Neuronal stem cell (in vitro differentiated cells): ENCODE measurements around the gene BPIFA1.
A peak's percentile ranks its signal among the peaks of the same experiment; 100 is the strongest.

ENCODE experiments used
- DNase-seq: peaks from one replicate; pipeline ENCODE4 v3.0.0-alpha.2; 2013; ENCODE audit warnings: low spot score
- H2AFZ ChIP-seq: one replicate; pipeline ENCODE4 v1.6.1; 2013; ENCODE audit warnings: mild to moderate bottlenecking, low read length, inconsistent platforms
- H2AK5ac ChIP-seq: 2 replicates; pipeline ENCODE4 v1.6.1; 2013; ENCODE audit warnings: low read depth, mild to moderate bottlenecking, inconsistent platforms, low read length, moderate library complexity, mixed read lengths
- H2BK120ac ChIP-seq: 2 replicates; pipeline ENCODE4 v1.6.1; 2013; ENCODE audit warnings: low read depth, mild to moderate bottlenecking, inconsistent platforms, low read length, moderate library complexity, mixed read lengths
- H2BK12ac ChIP-seq: one replicate; pipeline ENCODE4 v1.6.1; 2013; ENCODE audit warnings: low read length, inconsistent platforms
- H2BK15ac ChIP-seq: 2 replicates; pipeline ENCODE4 v1.6.1; 2013; ENCODE audit warnings: mild to moderate bottlenecking, low read length, inconsistent platforms, mixed read lengths
- H2BK5ac ChIP-seq: one replicate; pipeline ENCODE4 v1.6.1; 2013; ENCODE audit warnings: inconsistent platforms, mild to moderate bottlenecking, low read length, moderate library complexity
- H3K14ac ChIP-seq: one replicate; pipeline ENCODE4 v1.6.1; 2013; ENCODE audit warnings: low read length, inconsistent platforms
- H3K18ac ChIP-seq: 2 replicates; pipeline ENCODE4 v1.6.1; 2013; ENCODE audit warnings: low read length, inconsistent platforms
- H3K23ac ChIP-seq: 2 replicates; pipeline ENCODE4 v1.6.1; 2013; ENCODE audit warnings: low read depth, mild to moderate bottlenecking, mixed read lengths, low read length, inconsistent platforms; ENCODE audit not compliant: poor library complexity
- H3K27ac ChIP-seq: replicated peaks from 3 replicates; pipeline ENCODE4 v1.5.1; 2013; ENCODE audit warnings: low read length, inconsistent platforms
- H3K27me3 ChIP-seq, 3 experiments: 2 replicates each; pipeline ENCODE4 v1.6.1; 2013; ENCODE audit warnings: low read length in 3 of 3, mild to moderate bottlenecking in 2 of 3, inconsistent platforms in 1 of 3, low read depth in 1 of 3, mixed read lengths in 1 of 3, moderate library complexity in 1 of 3; ENCODE audit not compliant: control insufficient read depth in 3 of 3, insufficient read depth in 3 of 3
- H3K36me3 ChIP-seq, 2 donors: replicated peaks in 1 of 2; 2 replicates each; pipeline ENCODE4 v1.6.1; 2013; ENCODE audit warnings: low read length in 2 of 2; ENCODE audit not compliant: control insufficient read depth in 2 of 2, insufficient read depth in 2 of 2
- H3K4ac ChIP-seq: 2 replicates; pipeline ENCODE4 v1.6.1; 2013; ENCODE audit warnings: inconsistent platforms, mild to moderate bottlenecking, low read length, moderate library complexity
- H3K4me1 ChIP-seq, 2 donors: 1 replicate in 1 of 2; 2 replicates in 1 of 2; pipeline ENCODE4 v1.6.1; 2013; ENCODE audit warnings: low read length in 2 of 2, low read depth in 1 of 2; ENCODE audit not compliant: control insufficient read depth in 2 of 2, insufficient read depth in 1 of 2
- H3K4me2 ChIP-seq: one replicate; pipeline ENCODE4 v1.6.1; 2013; ENCODE audit warnings: mild to moderate bottlenecking, low read length, inconsistent platforms; ENCODE audit not compliant: insufficient read depth, poor library complexity, severe bottlenecking
- H3K4me3 ChIP-seq, 2 donors: 2 replicates each; pipeline ENCODE4 v1.5.1; 2013; ENCODE audit warnings: low read length in 2 of 2, mild to moderate bottlenecking in 2 of 2, inconsistent platforms in 1 of 2, moderate library complexity in 1 of 2
- H3K79me1 ChIP-seq: one replicate; pipeline ENCODE4 v1.6.1; 2013; ENCODE audit warnings: low read depth, mild to moderate bottlenecking, inconsistent platforms, low read length, moderate library complexity
- H3K9ac ChIP-seq: one replicate; pipeline ENCODE4 v1.6.1; 2013; ENCODE audit warnings: mild to moderate bottlenecking, low read depth, low read length, inconsistent platforms; ENCODE audit not compliant: poor library complexity
- H3K9me3 ChIP-seq, 2 donors: replicated peaks in 1 of 2; 2 replicates each; pipeline versions ENCODE3 to v1.6.1; 2013; ENCODE audit warnings: low read length in 2 of 2, mild to moderate bottlenecking in 2 of 2, inconsistent platforms in 1 of 2, low read depth in 1 of 2, mixed read lengths in 1 of 2, moderate library complexity in 1 of 2; ENCODE audit not compliant: control insufficient read depth in 2 of 2, insufficient read depth in 1 of 2
- H4K8ac ChIP-seq: one replicate; pipeline ENCODE4 v1.6.1; 2013; ENCODE audit warnings: low read depth, mild to moderate bottlenecking, inconsistent platforms, low read length, moderate library complexity
- H4K91ac ChIP-seq: one replicate; pipeline ENCODE4 v1.6.1; 2013; ENCODE audit warnings: low read length, low read depth, mild to moderate bottlenecking, inconsistent platforms; ENCODE audit not compliant: poor library complexity
- WGBS, 2 donors: extraction: QIAGEN DNeasy Blood & Tissue Kit; methylation state at CpG; one replicate each; pipeline ENCODE4 v1.1.7; 2013; ENCODE audit warnings: missing lambda C conversion rate in 2 of 2, mixed read lengths in 1 of 2; ENCODE audit not compliant: insufficient read length in 2 of 2, insufficient replicate concordance in 1 of 2; ENCODE audit errors: extremely low coverage in 2 of 2; 5-methylcytosine and 5-hydroxymethylcytosine counted together

BPIFA1 gene

GRCh38 chr20:33279261-33279910, 43.6 kb downstream of the BPIFA1 start:
- no peak overlapping the region for H3K4ac ChIP-seq
- H3K18ac ChIP-seq = no peak overlapping the region
- no peak overlapping the region for H2AFZ ChIP-seq
- no peaks in the 10 kb centered on the region for H3K9me3 ChIP-seq
- H4K8ac ChIP-seq = no peak overlapping the region
- no peak overlapping the region for H4K91ac ChIP-seq
- H3K14ac ChIP-seq = no peak overlapping the region
- peaks cover 0 to 32% (median 0%) of the 10 kb centered on the region in 3 experiments for H3K27me3 ChIP-seq
- H3K4me3 ChIP-seq = peak overlapping the region in 1 of 2 donors; percentile 47
- peaks cover 0 to 7% of the 10 kb centered on the region in 2 donors for H3K4me1 ChIP-seq
- no peak overlapping the region for H2BK12ac ChIP-seq
- H3K4me2 ChIP-seq = no peak overlapping the region
- no CpG with 5 or more reads among the region's 6 CpGs for WGBS, 2 donors
- no peak overlapping the region for H3K27ac ChIP-seq
- H2AK5ac ChIP-seq = no peak overlapping the region
- DNase-seq = no peak
- H3K9ac ChIP-seq = no peak overlapping the region
- no peaks in the 10 kb centered on the region for H3K36me3 ChIP-seq
- no peaks in the 10 kb centered on the region for H3K79me1 ChIP-seq
- peak overlapping the region; percentile 25 for H3K23ac ChIP-seq
- H2BK5ac ChIP-seq = no peak overlapping the region
- H2BK120ac ChIP-seq = no peak overlapping the region
- H2BK15ac ChIP-seq = no peak overlapping the region

GRCh38 chr20:33280000-33280680, 44.3 kb downstream of the BPIFA1 start:
- no peak overlapping the region for H3K27ac ChIP-seq
- H3K36me3 ChIP-seq = no peaks in the 10 kb centered on the region
- H3K23ac ChIP-seq = no peak overlapping the region
- H2BK15ac ChIP-seq = no peak overlapping the region
- no peak overlapping the region for H3K4me2 ChIP-seq
- H3K9me3 ChIP-seq = no peaks in the 10 kb centered on the region
- H3K9ac ChIP-seq = no peak overlapping the region
- H3K4me3 ChIP-seq = no peak overlapping the region
- no peak overlapping the region for H4K91ac ChIP-seq
- no peaks in the 10 kb centered on the region for H3K79me1 ChIP-seq
- WGBS, 2 donors = no CpG with 5 or more reads among the region's 9 CpGs
- H3K14ac ChIP-seq = no peak overlapping the region
- no peak overlapping the region for H2AFZ ChIP-seq
- no peak overlapping the region for H3K4ac ChIP-seq
- DNase-seq = no peak
- peaks cover 0 to 7% of the 10 kb centered on the region in 2 donors for H3K4me1 ChIP-seq
- H3K27me3 ChIP-seq = peaks cover 0 to 32% (median 0%) of the 10 kb centered on the region in 3 experiments
- H2AK5ac ChIP-seq = no peak overlapping the region
- H2BK120ac ChIP-seq = no peak overlapping the region
- no peak overlapping the region for H4K8ac ChIP-seq
- H2BK5ac ChIP-seq = no peak overlapping the region
- peak overlapping the region; percentile 42 for H3K18ac ChIP-seq
- H2BK12ac ChIP-seq = no peak overlapping the region

GRCh38 chr20:33280775-33281174, 45.0 kb downstream of the BPIFA1 start:
- H3K4ac ChIP-seq = no peak overlapping the region
- H3K14ac ChIP-seq = no peak overlapping the region
- no peak overlapping the region for H2AK5ac ChIP-seq
- no peaks in the 10 kb centered on the region for H3K79me1 ChIP-seq
- H2BK120ac ChIP-seq = no peak overlapping the region
- no peak overlapping the region for H3K18ac ChIP-seq
- no peak overlapping the region for H2BK15ac ChIP-seq
- H4K91ac ChIP-seq = no peak overlapping the region
- H2BK5ac ChIP-seq = no peak overlapping the region
- H2AFZ ChIP-seq = no peak overlapping the region
- H3K23ac ChIP-seq = no peak overlapping the region
- no peak overlapping the region for H3K4me2 ChIP-seq
- WGBS, 2 donors = no CpG with 5 or more reads among the region's 7 CpGs
- peaks cover 0 to 7% of the 10 kb centered on the region in 2 donors for H3K4me1 ChIP-seq
- H3K4me3 ChIP-seq = no peak overlapping the region
- H4K8ac ChIP-seq = no peak overlapping the region
- peaks cover 0 to 28% (median 0%) of the 10 kb centered on the region in 3 experiments for H3K27me3 ChIP-seq
- H2BK12ac ChIP-seq = no peak overlapping the region
- DNase-seq = no peak
- no peaks in the 10 kb centered on the region for H3K9me3 ChIP-seq
- no peak overlapping the region for H3K9ac ChIP-seq
- no peak overlapping the region for H3K27ac ChIP-seq
- H3K36me3 ChIP-seq = no peaks in the 10 kb centered on the region

GRCh38 chr20:33281550-33282146, 45.9 kb downstream of the BPIFA1 start:
- no peak overlapping the region for H3K4me3 ChIP-seq
- H3K14ac ChIP-seq = no peak overlapping the region
- H3K9ac ChIP-seq = no peak overlapping the region
- H3K36me3 ChIP-seq = no peaks in the 10 kb centered on the region
- no peak overlapping the region for H4K91ac ChIP-seq
- H2BK120ac ChIP-seq = no peak overlapping the region
- WGBS, 2 donors = no CpG with 5 or more reads among the region's 11 CpGs
- H3K18ac ChIP-seq = peak overlapping the region; percentile 39
- H3K23ac ChIP-seq = no peak overlapping the region
- no peak overlapping the region for H3K4ac ChIP-seq
- H2AK5ac ChIP-seq = no peak overlapping the region
- H3K27me3 ChIP-seq = peaks cover 0 to 22% (median 0%) of the 10 kb centered on the region in 3 experiments
- no peak for DNase-seq
- H3K4me2 ChIP-seq = no peak overlapping the region
- H2BK5ac ChIP-seq = no peak overlapping the region
- H4K8ac ChIP-seq = no peak overlapping the region
- peaks cover 0 to 7% of the 10 kb centered on the region in 2 donors for H3K4me1 ChIP-seq
- H2AFZ ChIP-seq = no peak overlapping the region
- H2BK15ac ChIP-seq = no peak overlapping the region
- H2BK12ac ChIP-seq = peak overlapping the region; percentile 24
- H3K9me3 ChIP-seq = no peaks in the 10 kb centered on the region
- H3K27ac ChIP-seq = no peak overlapping the region
- no peaks in the 10 kb centered on the region for H3K79me1 ChIP-seq
